Measurements from ENCODE around the gene NDE1. TPM values are rescaled to one million over a fixed set of nuclear protein-coding genes. Genes with fewer than 3 reads are reported as not detected.
"Not testable (repeated sequence)": the region's sequence is repeated elsewhere in the genome, so short reads cannot be mapped to it uniquely, and the experiment has no call there.

Gene NDE1
- total and polyA plus RNA-seq, 7 donors = 6.6 to 17.0 (median 10.3) TPM

DNA sequence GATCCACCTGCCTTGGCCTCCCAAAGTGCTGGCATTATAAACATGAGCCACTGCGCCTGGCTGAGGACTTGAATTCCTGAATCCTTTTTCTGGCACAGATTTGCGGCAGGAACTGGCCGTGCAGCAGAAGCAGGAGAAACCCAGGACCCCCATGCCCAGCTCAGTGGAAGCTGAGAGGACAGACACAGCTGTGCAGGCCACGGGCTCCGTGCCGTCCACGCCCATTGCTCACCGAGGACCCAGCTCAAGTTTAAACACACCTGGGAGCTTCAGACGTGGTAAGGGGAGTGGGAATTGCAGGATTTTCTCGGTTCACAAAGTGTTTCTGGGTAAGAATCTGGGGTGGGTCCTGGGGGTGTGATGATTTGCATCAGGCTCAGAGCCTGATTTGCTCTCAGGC, 41.0 kb downstream of the NDE1 start:
- Histone ChIP-seq H3K36me3 (ENCODE audit: insufficient read depth in 1 of 2, low read depth in 1 of 2) (peaks cover 11 to 84% of the 10 kb centered on the region in 2 donors), H3K4me1 (peaks cover 2% of the 10 kb centered on the region), H3K4me3 (no peak overlapping the region), H3K27me3 (ENCODE audit: insufficient read depth in 3 of 3, low read length in 2 of 3) (no peaks in the 10 kb centered on the region), H3K27ac (no peak overlapping the region), H3K9me3 (no peaks in the 10 kb centered on the region)
- ATAC-seq (no peak), DNase-seq (no peak)
- WGBS, 3 donors = 84 to 92% (median 90%) methylated on average over 10 of the region's 10 CpGs
- TF ChIP-seq, protein P1, sequence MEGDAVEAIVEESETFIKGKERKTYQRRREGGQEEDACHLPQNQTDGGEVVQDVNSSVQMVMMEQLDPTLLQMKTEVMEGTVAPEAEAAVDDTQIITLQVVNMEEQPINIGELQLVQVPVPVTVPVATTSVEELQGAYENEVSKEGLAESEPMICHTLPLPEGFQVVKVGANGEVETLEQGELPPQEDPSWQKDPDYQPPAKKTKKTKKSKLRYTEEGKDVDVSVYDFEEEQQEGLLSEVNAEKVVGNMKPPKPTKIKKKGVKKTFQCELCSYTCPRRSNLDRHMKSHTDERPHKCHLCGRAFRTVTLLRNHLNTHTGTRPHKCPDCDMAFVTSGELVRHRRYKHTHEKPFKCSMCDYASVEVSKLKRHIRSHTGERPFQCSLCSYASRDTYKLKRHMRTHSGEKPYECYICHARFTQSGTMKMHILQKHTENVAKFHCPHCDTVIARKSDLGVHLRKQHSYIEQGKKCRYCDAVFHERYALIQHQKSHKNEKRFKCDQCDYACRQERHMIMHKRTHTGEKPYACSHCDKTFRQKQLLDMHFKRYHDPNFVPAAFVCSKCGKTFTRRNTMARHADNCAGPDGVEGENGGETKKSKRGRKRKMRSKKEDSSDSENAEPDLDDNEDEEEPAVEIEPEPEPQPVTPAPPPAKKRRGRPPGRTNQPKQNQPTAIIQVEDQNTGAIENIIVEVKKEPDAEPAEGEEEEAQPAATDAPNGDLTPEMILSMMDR (IDR thresholded peaks at IDR 0.05) = no peak
- intact Hi-C loops (cut with DNase I) = no loop called here

DNA sequence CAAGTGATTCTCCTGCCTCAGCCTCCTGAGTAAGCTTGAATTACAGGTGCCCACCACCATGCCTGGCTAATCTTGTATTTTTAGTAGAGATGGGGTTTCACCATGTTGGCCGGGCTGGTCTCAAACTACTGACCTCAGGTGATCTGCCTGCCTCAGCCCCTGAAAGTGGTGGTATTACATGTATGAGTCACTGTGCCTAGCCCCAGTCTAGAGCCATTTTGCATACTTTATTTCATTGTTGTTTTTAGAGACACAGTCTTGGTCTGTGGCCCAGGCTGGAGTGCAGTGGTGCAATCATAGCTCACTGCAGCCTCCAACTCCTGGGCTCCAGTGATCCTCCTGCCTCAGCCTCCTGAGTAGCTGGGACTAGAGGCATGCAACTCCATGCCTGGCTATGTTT, 42.5 kb downstream of the NDE1 start:
- H3K27me3 ChIP-seq (ENCODE audit: insufficient read depth in 3 of 3, low read length in 2 of 3); H3K27ac ChIP-seq; H3K4me3 ChIP-seq; intact Hi-C loops (cut with DNase I); H3K4me1 ChIP-seq; ATAC-seq; H3K9me3 ChIP-seq; DNase-seq: not testable (repeated sequence)
- peaks cover 17 to 91% of the 10 kb centered on the region in 2 donors for H3K36me3 ChIP-seq (ENCODE audit: insufficient read depth in 1 of 2, low read depth in 1 of 2)
- WGBS, 3 donors = 93 to 100% (median 98%) methylated on average over 1 of the region's 1 CpG

DNA sequence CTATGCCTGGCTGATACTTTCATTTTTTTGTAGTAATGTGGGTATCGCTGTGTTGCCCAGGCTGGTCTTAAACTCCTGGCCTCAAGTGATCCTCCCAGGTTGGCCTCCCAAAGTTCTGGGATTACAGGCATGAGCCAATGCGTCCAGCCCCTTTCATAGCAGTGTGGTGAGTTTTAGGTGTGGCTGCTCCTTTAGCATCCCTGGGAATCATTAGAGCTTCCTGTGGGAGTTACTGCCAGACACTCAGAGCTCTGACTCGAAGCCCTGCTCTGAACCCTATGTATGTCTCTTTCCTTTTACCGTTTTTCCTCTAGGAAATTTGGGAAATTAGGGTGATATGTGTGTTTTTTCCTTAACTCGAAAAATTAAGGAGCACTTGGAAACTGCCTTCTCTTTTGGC, 44.5 kb downstream of the NDE1 start:
- Histone ChIP-seq H3K4me3 (no peak overlapping the region), H3K4me1 (no peaks in the 10 kb centered on the region), H3K36me3 (ENCODE audit: insufficient read depth in 1 of 2, low read depth in 1 of 2) (peaks cover 17 to 93% of the 10 kb centered on the region in 2 donors), H3K27ac (no peak overlapping the region), H3K27me3 (ENCODE audit: insufficient read depth in 3 of 3, low read length in 2 of 3) (no peaks in the 10 kb centered on the region), H3K9me3 (no peaks in the 10 kb centered on the region)
- ATAC-seq = no peak
- TF ChIP-seq, protein P1 (IDR thresholded peaks at IDR 0.05) = no peak
- WGBS, 3 donors = 84 to 92% (median 87%) methylated on average over 5 of the region's 5 CpGs
- no peak for DNase-seq
- intact Hi-C loops (cut with DNase I) = no loop called here

DNA sequence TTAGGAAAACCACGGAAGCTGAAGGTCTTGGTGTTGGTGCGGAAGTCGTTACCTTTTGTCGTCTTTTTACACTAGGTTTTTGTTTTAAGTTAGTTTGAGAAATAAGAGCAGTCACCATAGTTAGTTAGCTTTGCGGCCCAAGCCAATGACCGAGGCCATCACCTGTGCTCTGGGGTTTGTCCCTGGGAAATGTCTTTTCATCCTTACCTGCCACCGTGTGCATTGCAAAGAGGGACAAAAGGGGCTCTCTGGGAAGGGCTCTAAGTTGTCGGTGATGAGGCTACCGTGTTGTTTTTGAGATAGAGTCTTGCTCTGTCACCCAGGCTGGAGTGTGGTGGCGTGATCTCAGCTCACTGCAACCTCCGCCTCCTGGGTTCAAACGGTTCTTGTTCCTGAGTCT, 49.8 kb downstream of the NDE1 start:
- Histone ChIP-seq H3K4me3 (no peak overlapping the region), H3K9me3 (no peaks in the 10 kb centered on the region), H3K4me1 (no peaks in the 10 kb centered on the region), H3K27ac (no peak overlapping the region), H3K27me3 (ENCODE audit: insufficient read depth in 3 of 3, low read length in 2 of 3) (no peaks in the 10 kb centered on the region), H3K36me3 (ENCODE audit: insufficient read depth in 1 of 2, low read depth in 1 of 2) (peaks cover 7 to 74% of the 10 kb centered on the region in 2 donors)
- intact Hi-C loops (cut with DNase I) = loop anchor here in 1 of 2 donors (1.0 kb wide), 1 partner anchor 15 kb away; no protein-coding TSS in a partner anchor
- TF ChIP-seq, protein P1 (IDR thresholded peaks at IDR 0.05) = no peak
- DNase-seq (no peak), ATAC-seq (no peak)
- 95 to 97% (median 97%) methylated on average over 12 of the region's 12 CpGs for WGBS, 3 donors

DNA sequence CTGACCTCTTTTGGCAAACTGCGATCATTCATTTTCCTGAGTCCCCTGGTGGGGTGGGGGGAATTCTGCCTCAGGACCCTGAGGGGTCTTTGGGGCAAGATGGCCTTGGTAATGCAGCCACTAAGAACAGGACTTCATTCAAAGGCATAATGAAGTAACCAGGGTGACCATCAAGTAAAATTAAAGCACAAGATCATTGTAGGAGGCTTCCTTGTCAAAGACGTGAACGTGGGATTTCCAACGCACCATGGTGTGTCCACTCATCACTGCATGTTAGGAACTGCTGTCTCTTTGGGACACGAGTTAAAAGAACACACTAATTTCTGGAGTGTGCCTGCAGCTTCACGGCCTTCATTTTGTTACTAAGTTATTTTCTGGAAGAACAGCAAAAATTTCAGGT, 51.3 kb downstream of the NDE1 start:
- H3K36me3 ChIP-seq (ENCODE audit: insufficient read depth in 1 of 2, low read depth in 1 of 2) = peaks cover 7 to 58% of the 10 kb centered on the region in 2 donors
- no peak overlapping the region for H3K27ac ChIP-seq
- H3K4me3 ChIP-seq = no peak overlapping the region
- TF ChIP-seq, protein P1 (IDR thresholded peaks at IDR 0.05) = no peak
- H3K4me1 ChIP-seq = no peaks in the 10 kb centered on the region
- no peaks in the 10 kb centered on the region for H3K9me3 ChIP-seq
- ATAC-seq = no peak
- intact Hi-C loops (cut with DNase I) = no loop called here
- no peaks in the 10 kb centered on the region for H3K27me3 ChIP-seq (ENCODE audit: insufficient read depth in 3 of 3, low read length in 2 of 3)
- no peak for DNase-seq
- 90 to 93% (median 90%) methylated on average over 6 of the region's 6 CpGs for WGBS, 3 donors
